ENCODE results near the gene DNAJB7. TPM values are rescaled to one million over a fixed set of nuclear protein-coding genes. Genes with fewer than 3 reads are reported as not detected.

Gene DNAJB7
- total and polyA plus RNA-seq, 2 of the 13 experiments (the other 11 are each of a cell fraction or from before 2014, with no cell fraction given), result not detected

DNA sequence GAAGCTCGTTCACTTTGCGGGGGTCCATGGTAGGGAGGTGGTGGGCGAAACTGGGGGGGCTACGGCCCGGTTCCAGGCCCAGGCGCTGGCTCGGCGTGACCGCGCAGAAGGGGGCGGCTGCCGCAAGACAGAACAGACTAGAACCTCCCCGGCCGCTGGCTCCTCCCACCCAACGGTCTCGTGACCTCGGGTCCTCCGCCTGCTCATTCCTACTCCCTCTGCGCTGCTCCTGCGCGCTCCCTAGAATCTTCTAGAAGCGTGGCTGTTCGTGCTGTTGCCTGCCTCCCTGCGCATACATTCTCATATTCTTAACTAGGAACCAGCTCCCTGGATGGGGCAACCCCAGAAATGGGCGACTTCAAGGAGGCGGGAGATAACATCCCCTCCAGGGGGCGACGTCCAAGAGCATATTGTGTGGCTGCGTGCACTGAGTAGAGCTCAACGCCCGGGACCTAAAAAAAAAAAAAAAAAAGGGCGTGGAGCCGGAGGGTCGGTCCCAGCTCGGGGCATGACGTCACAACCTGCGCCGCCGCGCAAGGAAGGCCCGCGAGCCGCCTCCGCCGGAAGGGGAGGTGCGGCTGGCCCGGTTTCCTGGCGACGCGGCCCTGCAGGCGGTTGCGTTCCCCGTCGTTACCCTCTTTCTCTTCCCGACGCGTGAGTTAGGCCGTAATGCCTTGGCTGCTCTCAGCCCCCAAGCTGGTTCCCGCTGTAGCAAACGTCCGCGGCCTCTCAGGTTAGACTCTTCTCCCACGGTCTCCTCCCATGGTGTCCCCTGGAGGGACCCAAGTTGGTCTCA, 5.2 kb downstream of the DNAJB7 start, which contains the start of the genes ST13 and XPNPEP3 (continued):
- TF ChIP-seq, protein P1, sequence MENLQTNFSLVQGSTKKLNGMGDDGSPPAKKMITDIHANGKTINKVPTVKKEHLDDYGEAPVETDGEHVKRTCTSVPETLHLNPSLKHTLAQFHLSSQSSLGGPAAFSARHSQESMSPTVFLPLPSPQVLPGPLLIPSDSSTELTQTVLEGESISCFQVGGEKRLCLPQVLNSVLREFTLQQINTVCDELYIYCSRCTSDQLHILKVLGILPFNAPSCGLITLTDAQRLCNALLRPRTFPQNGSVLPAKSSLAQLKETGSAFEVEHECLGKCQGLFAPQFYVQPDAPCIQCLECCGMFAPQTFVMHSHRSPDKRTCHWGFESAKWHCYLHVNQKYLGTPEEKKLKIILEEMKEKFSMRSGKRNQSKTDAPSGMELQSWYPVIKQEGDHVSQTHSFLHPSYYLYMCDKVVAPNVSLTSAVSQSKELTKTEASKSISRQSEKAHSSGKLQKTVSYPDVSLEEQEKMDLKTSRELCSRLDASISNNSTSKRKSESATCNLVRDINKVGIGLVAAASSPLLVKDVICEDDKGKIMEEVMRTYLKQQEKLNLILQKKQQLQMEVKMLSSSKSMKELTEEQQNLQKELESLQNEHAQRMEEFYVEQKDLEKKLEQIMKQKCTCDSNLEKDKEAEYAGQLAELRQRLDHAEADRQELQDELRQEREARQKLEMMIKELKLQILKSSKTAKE (CRISPR knock-in tag; IDR thresholded peaks at IDR 0.05; ENCODE audit: borderline replicate concordance), result peak; percentile 69
- TF ChIP-seq NFATC3 (CRISPR knock-in tag; IDR thresholded peaks at IDR 0.05) (peak; percentile 85), NRL (CRISPR knock-in tag; IDR thresholded peaks at IDR 0.05; ENCODE audit: borderline replicate concordance) (peak; percentile 11; the same call in 1 of the 2 replicates), ZNF274 (CRISPR knock-in tag; IDR thresholded peaks at IDR 0.05) (peak; percentile 78), MYNN (CRISPR knock-in tag; IDR thresholded peaks at IDR 0.05; ENCODE audit: low read depth) (peak; percentile 29; the same call in 1 of the 2 replicates), GABPA (IDR thresholded peaks at IDR 0.05; ENCODE audit: low read depth, low read length) (peak; percentile 89), GABPA (CRISPR knock-in tag; IDR thresholded peaks at IDR 0.05; ENCODE audit: low read depth) (peak; percentile 90), ZSCAN29 (CRISPR knock-in tag; conservative IDR thresholded peaks at IDR 0.05) (peak; percentile 74), MXI1 (IDR thresholded peaks at IDR 0.05; ENCODE audit: borderline replicate concordance, low read depth, low read length) (peak; percentile 89), HNF4A (CRISPR knock-in tag; IDR thresholded peaks at IDR 0.05) (peak; percentile 4; the same call in 1 of the 2 replicates), ZNF564 (CRISPR knock-in tag; IDR thresholded peaks at IDR 0.05) (peak; percentile 98)
- TF ChIP-seq, protein P2, sequence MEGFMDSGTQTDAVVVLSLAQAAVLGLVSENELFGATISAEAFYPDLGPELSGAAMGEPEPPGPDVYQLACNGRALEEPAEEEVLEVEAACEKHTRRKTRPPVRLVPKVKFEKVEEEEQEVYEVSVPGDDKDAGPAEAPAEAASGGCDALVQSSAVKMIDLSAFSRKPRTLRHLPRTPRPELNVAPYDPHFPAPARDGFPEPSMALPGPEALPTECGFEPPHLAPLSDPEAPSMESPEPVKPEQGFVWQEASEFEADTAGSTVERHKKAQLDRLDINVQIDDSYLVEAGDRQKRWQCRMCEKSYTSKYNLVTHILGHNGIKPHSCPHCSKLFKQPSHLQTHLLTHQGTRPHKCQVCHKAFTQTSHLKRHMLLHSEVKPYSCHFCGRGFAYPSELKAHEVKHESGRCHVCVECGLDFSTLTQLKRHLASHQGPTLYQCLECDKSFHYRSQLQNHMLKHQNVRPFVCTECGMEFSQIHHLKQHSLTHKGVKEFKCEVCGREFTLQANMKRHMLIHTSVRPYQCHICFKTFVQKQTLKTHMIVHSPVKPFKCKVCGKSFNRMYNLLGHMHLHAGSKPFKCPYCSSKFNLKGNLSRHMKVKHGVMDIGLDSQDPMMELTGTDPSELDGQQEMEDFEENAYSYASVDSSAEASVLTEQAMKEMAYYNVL (CRISPR knock-in tag; IDR thresholded peaks at IDR 0.05; ENCODE audit: borderline replicate concordance), result peak; percentile 34; the same call in 1 of the 2 replicates
- TF ChIP-seq, protein P3, sequence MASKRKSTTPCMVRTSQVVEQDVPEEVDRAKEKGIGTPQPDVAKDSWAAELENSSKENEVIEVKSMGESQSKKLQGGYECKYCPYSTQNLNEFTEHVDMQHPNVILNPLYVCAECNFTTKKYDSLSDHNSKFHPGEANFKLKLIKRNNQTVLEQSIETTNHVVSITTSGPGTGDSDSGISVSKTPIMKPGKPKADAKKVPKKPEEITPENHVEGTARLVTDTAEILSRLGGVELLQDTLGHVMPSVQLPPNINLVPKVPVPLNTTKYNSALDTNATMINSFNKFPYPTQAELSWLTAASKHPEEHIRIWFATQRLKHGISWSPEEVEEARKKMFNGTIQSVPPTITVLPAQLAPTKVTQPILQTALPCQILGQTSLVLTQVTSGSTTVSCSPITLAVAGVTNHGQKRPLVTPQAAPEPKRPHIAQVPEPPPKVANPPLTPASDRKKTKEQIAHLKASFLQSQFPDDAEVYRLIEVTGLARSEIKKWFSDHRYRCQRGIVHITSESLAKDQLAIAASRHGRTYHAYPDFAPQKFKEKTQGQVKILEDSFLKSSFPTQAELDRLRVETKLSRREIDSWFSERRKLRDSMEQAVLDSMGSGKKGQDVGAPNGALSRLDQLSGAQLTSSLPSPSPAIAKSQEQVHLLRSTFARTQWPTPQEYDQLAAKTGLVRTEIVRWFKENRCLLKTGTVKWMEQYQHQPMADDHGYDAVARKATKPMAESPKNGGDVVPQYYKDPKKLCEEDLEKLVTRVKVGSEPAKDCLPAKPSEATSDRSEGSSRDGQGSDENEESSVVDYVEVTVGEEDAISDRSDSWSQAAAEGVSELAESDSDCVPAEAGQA (IDR thresholded peaks at IDR 0.05; ENCODE audit: low read depth), result peak; percentile 89
- TF ChIP-seq, protein P3 (CRISPR knock-in tag; IDR thresholded peaks at IDR 0.05; ENCODE audit: borderline replicate concordance), result no peak
- TF ChIP-seq, protein P4, sequence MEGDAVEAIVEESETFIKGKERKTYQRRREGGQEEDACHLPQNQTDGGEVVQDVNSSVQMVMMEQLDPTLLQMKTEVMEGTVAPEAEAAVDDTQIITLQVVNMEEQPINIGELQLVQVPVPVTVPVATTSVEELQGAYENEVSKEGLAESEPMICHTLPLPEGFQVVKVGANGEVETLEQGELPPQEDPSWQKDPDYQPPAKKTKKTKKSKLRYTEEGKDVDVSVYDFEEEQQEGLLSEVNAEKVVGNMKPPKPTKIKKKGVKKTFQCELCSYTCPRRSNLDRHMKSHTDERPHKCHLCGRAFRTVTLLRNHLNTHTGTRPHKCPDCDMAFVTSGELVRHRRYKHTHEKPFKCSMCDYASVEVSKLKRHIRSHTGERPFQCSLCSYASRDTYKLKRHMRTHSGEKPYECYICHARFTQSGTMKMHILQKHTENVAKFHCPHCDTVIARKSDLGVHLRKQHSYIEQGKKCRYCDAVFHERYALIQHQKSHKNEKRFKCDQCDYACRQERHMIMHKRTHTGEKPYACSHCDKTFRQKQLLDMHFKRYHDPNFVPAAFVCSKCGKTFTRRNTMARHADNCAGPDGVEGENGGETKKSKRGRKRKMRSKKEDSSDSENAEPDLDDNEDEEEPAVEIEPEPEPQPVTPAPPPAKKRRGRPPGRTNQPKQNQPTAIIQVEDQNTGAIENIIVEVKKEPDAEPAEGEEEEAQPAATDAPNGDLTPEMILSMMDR (CRISPR knock-in tag; IDR thresholded peaks at IDR 0.05), result peak; percentile 50; the same call in 1 of the 2 replicates

Measured in HepG2 (cell line).